RWPE2 (cell line): Measurements from ENCODE around the gene C17orf107.

Experiments used
- ATAC-seq: fragments of 200-7000 bp; cut with Tn5 transposase; 3 replicates; pipeline ENCODE4 v1.9.1; 2021; ENCODE audit warnings: low read depth
- DNase-seq: peaks from one replicate; pipeline ENCODE4 v3.0.0-alpha.2; 2020; ENCODE audit warnings: low spot score
- H3K27ac ChIP-seq: fragments of 450-650 bp; 2 replicates; pipeline ENCODE4 v1.5.1; 2017; ENCODE audit warnings: mild to moderate bottlenecking; ENCODE audit not compliant: poor library complexity, severe bottlenecking
- H3K27me3 ChIP-seq: fragments of 250-450 bp; sonication (Bioruptor Pico); 2 replicates; pipeline ENCODE4 v1.5.1; 2021; ENCODE audit warnings: mild to moderate bottlenecking, moderate library complexity; ENCODE audit not compliant: insufficient read depth, poor library complexity, severe bottlenecking
- H3K36me3 ChIP-seq: fragments of 250-450 bp; sonication (Bioruptor Pico); 2 replicates; pipeline ENCODE4 v1.5.1; 2020; ENCODE audit warnings: low read depth, mild to moderate bottlenecking, moderate library complexity
- H3K4me1 ChIP-seq: fragments of 250-450 bp; sonication (Bioruptor Pico); 2 replicates; pipeline ENCODE4 v1.5.1; 2021; ENCODE audit warnings: mild to moderate bottlenecking, moderate library complexity; ENCODE audit not compliant: insufficient read depth, poor library complexity, severe bottlenecking
- H3K4me3 ChIP-seq: fragments of 250-450 bp; sonication (Bioruptor Pico); 2 replicates; pipeline ENCODE4 v1.5.1; 2021; ENCODE audit warnings: mild to moderate bottlenecking, moderate library complexity; ENCODE audit not compliant: severe bottlenecking
- H3K9me3 ChIP-seq: fragments of 250-450 bp; sonication (Bioruptor Pico); 2 replicates; pipeline ENCODE4 v1.5.1; 2021; ENCODE audit warnings: mild to moderate bottlenecking, moderate library complexity; ENCODE audit not compliant: severe bottlenecking
- CTCF ChIP-seq: fragments of 450-650 bp; IDR thresholded peaks from one replicate; pipeline ENCODE4 v1.5.1; 2017; ENCODE audit warnings: mild to moderate bottlenecking, moderate library complexity; ENCODE audit not compliant: poor library complexity, severe bottlenecking

C17orf107 gene

GRCh38 chr17:4898351-4898750, 985 bp upstream of the C17orf107 start:
- TF ChIP-seq CTCF = no peak
- Histone ChIP-seq H3K4me3 (no peak overlapping the region), H3K36me3 (peaks cover 42% of the 10 kb centered on the region), H3K9me3 (no peaks in the 10 kb centered on the region), H3K27ac (no peak overlapping the region), H3K4me1 (peaks cover 3% of the 10 kb centered on the region), H3K27me3 (no peaks in the 10 kb centered on the region)
- DNase-seq (no peak), ATAC-seq (no peak)

DNA sequence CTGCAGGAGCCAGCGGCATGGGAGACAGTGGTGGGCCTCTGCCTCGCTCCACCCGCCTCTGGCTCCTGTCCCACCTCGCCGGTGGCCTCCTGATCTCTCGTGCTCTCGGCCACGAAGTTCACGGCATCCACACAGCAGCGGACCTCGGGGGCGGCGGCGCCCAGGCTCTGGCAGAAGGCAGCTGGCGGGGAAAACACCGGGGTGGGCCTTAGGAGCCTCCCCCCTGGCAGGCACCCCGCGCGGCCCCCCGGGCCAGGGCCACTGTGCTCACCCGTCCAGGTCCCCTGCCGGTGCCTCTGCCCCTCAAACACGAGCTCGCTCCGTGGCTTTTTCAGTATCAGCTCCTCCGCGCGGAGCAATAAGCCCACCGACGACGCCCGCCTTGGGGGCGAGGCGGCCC, 409 bp upstream of the C17orf107 start:
- Histone ChIP-seq H3K36me3 (peaks cover 36% of the 10 kb centered on the region), H3K27me3 (no peaks in the 10 kb centered on the region), H3K27ac (no peak overlapping the region), H3K9me3 (no peaks in the 10 kb centered on the region), H3K4me3 (no peak overlapping the region), H3K4me1 (peaks cover 4% of the 10 kb centered on the region)
- ATAC-seq (no peak), DNase-seq (no peak)
- TF ChIP-seq CTCF = no peak

DNA sequence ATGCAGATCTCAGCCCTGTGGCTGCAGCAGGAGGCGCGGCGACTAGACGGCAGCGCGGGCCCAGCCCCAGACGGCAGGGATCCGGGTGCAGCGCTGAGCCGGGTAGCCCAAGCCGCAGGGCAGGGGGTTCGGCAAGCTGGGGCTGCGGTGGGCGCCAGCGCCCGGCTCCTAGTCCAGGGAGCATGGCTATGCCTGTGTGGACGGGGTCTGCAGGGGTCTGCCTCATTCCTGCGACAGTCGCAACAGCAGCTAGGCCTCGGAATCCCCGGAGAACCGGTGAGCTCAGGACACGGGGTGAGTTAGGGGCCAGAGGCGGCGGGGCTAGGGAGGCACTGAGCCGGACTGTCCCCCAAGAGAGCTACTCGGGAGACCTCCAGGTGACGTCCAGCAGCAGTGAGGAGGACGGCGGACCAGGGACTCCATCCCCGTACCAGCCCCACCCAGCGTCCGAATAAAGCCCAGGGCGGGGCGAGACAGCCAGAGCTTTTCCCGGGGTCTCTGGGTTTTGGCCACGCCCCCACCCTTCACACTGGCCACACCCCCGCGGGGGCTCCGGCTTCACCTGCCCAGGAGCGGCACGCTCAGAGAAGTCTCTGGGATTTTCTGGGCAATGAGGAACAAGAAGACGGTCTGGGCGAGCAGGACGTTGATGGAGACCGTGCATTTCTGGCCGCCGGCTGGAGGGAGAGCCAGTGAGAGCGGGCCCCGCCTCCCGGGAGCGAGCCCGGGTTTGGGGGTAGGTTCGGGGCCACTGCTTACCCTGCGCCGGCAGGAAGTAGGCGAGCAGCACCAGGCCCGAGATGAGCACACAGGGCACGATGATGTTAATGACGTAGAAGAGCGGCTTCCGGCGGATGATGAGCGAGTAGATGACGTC, 1.1 kb downstream of the C17orf107 start:
- no peak for ATAC-seq
- H3K36me3 ChIP-seq = peaks cover 21% of the 10 kb centered on the region
- DNase-seq = no peak
- H3K9me3 ChIP-seq = no peaks in the 10 kb centered on the region
- H3K4me3 ChIP-seq = no peak overlapping the region
- H3K27ac ChIP-seq = no peak overlapping the region
- no peak for TF ChIP-seq CTCF
- H3K4me1 ChIP-seq = peaks cover 4% of the 10 kb centered on the region
- H3K27me3 ChIP-seq = no peaks in the 10 kb centered on the region

DNA sequence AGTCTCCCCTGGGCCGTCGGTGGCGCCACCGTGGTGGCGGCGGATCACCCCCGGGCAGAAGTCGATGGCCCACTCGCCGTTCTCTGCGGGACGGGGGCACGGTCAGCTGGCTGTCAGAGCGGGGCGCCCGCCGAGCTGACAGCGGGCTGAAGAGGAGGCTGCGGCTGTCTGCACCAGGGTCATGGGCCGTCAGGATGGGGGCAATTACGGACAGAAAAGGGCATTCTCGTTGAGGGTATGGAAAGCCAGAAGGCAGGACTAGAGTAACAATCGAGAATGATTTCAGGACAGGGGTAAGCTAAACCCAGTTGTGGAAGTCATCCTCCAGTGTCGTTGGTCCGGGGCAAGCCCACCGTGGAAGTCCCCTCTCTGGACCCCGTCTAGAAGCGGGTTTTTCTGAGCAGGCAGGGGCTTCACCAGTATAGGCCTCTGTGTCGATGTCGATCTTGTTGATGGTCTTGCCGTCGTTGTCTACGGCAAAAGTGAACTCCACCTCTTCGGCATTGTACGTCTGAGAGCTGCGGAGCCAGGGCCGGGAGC, 1.8 kb downstream of the C17orf107 start:
- no peak for TF ChIP-seq CTCF
- H3K27ac ChIP-seq = no peak overlapping the region
- no peak overlapping the region for H3K4me3 ChIP-seq
- ATAC-seq = no peak
- peaks cover 14% of the 10 kb centered on the region for H3K36me3 ChIP-seq
- peaks cover 4% of the 10 kb centered on the region for H3K4me1 ChIP-seq
- no peaks in the 10 kb centered on the region for H3K27me3 ChIP-seq
- no peak for DNase-seq
- H3K9me3 ChIP-seq = no peaks in the 10 kb centered on the region
